ENCODE data around the gene ELMOD3. TPM values are rescaled to one million over a fixed set of nuclear protein-coding genes. Genes with fewer than 3 reads are reported as not detected.

ELMOD3 gene
- total RNA-seq, 1 donor from 2014 or later: 19.6 TPM

GRCh38 chr2:85434696-85435095 lies 80.1 kb downstream of the ELMOD3 start:
- no peak for ATAC-seq
- no peak for DNase-seq
- TF ChIP-seq, protein P1, sequence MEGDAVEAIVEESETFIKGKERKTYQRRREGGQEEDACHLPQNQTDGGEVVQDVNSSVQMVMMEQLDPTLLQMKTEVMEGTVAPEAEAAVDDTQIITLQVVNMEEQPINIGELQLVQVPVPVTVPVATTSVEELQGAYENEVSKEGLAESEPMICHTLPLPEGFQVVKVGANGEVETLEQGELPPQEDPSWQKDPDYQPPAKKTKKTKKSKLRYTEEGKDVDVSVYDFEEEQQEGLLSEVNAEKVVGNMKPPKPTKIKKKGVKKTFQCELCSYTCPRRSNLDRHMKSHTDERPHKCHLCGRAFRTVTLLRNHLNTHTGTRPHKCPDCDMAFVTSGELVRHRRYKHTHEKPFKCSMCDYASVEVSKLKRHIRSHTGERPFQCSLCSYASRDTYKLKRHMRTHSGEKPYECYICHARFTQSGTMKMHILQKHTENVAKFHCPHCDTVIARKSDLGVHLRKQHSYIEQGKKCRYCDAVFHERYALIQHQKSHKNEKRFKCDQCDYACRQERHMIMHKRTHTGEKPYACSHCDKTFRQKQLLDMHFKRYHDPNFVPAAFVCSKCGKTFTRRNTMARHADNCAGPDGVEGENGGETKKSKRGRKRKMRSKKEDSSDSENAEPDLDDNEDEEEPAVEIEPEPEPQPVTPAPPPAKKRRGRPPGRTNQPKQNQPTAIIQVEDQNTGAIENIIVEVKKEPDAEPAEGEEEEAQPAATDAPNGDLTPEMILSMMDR (IDR thresholded peaks at IDR 0.05): no peak
- intact Hi-C loops (cut with DNase I): no loop called here
- Histone ChIP-seq H3K27me3 (ENCODE audit: low read depth) (no peaks in the 10 kb centered on the region), H3K36me3 (no peaks in the 10 kb centered on the region), H3K4me1 (peaks cover 48% of the 10 kb centered on the region), H3K9me3 (no peaks in the 10 kb centered on the region), H3K4me3 (no peak overlapping the region), H3K27ac (no peak overlapping the region)

DNA sequence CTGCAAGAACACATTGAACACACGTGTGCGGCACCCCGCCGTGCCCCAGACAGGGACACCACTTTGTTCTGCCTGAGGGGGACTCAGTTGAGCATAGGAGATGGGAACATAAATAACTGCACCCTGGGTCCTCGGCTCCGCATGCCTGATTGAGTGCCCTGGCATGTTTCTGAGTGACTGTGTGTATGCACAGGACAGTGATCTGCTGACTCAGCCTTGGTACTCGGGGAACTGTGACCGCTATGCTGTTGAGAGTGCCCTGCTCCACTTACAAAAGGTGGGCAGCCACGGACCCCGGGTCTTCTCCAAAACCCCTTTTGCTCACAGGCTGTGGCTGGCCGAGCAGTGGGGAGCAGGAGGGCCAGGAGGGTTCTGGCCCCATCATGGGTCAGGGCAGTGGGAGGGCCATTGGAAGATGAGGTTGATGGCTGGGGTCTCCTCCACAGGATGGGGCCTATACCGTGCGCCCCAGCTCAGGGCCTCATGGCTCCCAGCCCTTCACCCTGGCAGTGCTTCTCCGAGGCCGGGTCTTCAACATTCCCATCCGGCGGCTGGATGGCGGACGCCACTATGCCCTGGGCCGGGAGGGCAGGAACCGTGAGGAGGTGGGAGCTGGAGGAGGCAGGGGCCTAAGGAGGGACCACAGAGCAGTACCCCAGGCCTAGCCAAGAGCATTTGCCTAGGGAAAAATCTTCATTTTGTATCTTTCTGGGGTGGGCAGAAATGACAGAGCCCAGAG lies 80.8 kb downstream of the ELMOD3 start:
- H3K36me3 ChIP-seq: no peaks in the 10 kb centered on the region
- DNase-seq (no peak), ATAC-seq (peak in 1 of 2 donors; percentile 12)
- no peak overlapping the region for H3K4me3 ChIP-seq
- intact Hi-C loops (cut with DNase I): no loop called here
- no peaks in the 10 kb centered on the region for H3K9me3 ChIP-seq
- H3K4me1 ChIP-seq: peaks cover 48% of the 10 kb centered on the region
- TF ChIP-seq, protein P1 (IDR thresholded peaks at IDR 0.05): no peak
- H3K27ac ChIP-seq: peak overlapping the region; percentile 11
- H3K27me3 ChIP-seq (ENCODE audit: low read depth): no peaks in the 10 kb centered on the region

- Histone ChIP-seq H3K4me1 (peaks cover 48% of the 10 kb centered on the region), H3K36me3 (no peaks in the 10 kb centered on the region), H3K27me3 (ENCODE audit: low read depth) (no peaks in the 10 kb centered on the region), H3K9me3 (no peaks in the 10 kb centered on the region), H3K27ac (peak overlapping the region; percentile 94), H3K4me3 (no peak overlapping the region)
- TF ChIP-seq, protein P1 (IDR thresholded peaks at IDR 0.05): no peak
- no peak for ATAC-seq
- no peak for DNase-seq
- intact Hi-C loops (cut with DNase I): no loop called here
Observed at GRCh38 chr2:85435981-85436835, 81.6 kb downstream of the ELMOD3 start.

DNA sequence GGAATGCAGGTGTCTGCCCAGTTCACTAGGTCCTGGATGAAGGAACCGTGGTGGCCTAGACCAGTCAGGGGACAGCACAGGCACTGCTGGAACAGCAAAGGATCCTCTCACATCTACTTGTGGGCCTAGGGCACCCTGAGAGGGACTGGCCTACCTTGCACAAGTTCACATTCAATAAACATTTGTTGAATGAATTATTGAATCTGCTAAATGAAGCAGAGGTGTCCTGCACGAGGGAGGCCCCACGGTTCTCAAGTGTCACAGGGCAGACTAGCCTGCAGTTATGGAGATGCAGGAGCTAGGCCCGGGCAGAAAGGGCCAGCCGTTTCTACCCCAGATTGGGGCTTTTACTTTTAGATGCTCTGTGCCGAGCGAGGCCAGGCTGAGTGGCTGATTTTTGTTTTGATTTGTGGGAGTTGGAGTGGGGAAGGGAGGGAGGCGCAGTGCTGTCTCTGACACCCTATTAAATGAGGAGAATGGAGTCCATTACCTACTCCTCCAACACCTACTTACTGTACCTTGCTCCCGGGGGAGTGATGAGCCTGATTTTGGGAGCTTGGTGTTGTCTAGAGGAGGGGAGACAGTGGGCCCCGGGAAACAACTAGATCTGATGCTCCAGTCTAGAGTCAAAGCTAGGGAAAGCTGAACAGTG lies 82.4 kb downstream of the ELMOD3 start:
- DNase-seq (no peak), ATAC-seq (no peak)
- intact Hi-C loops (cut with DNase I): no loop called here
- Histone ChIP-seq H3K27me3 (ENCODE audit: low read depth) (no peaks in the 10 kb centered on the region), H3K4me3 (peak overlapping the region; percentile 54), H3K9me3 (no peaks in the 10 kb centered on the region), H3K27ac (peak overlapping the region; percentile 94), H3K36me3 (no peaks in the 10 kb centered on the region), H3K4me1 (peaks cover 48% of the 10 kb centered on the region)
- TF ChIP-seq, protein P1 (IDR thresholded peaks at IDR 0.05): no peak

- intact Hi-C loops (cut with DNase I): no loop called here
- peak; percentile 91 to 92 for ATAC-seq
- Histone ChIP-seq H3K4me3 (peak overlapping the region; percentile 54), H3K27ac (peak overlapping the region; percentile 94), H3K4me1 (peaks cover 48% of the 10 kb centered on the region), H3K9me3 (no peaks in the 10 kb centered on the region), H3K36me3 (no peaks in the 10 kb centered on the region), H3K27me3 (ENCODE audit: low read depth) (no peaks in the 10 kb centered on the region)
- peak; percentile 92 for DNase-seq
- TF ChIP-seq, protein P1 (IDR thresholded peaks at IDR 0.05): no peak
Observed at GRCh38 chr2:85437488-85438200, 83.1 kb downstream of the ELMOD3 start.
